MCF 10A (cell line): ENCODE measurements around the gene F2R. TPM values are rescaled to one million over a fixed set of nuclear protein-coding genes. Genes with fewer than 3 reads are reported as not detected.

Experiments used
- BruUV-seq: library from RNA; stranded (reverse); fragments of 400-500 nt; replicated peaks from 2 replicates; lab custom pipeline; 2021; lab: Mats Ljungman, UMichigan
- CTCF ChIA-PET: fragments of 300-600 bp; sonication (Branson Sonifier 250); formaldehyde crosslinking; extraction: SDS; loops from one replicate; lab custom pipeline; 2021; ENCODE audit warnings: antibody characterized with exemption, inconsistent platforms; lab: Yijun Ruan, JAX
- POLR2A ChIA-PET: fragments of 300-600, 350-650 bp; sonication (Branson Sonifier 250); formaldehyde crosslinking; extraction: SDS; loops from one replicate; lab custom pipeline; 2020; ENCODE audit warnings: antibody characterized with exemption, inconsistent platforms; lab: Yijun Ruan, JAX
- DNase-seq: peaks from one replicate; pipeline ENCODE4 v3.0.0-alpha.2; 2018; ENCODE audit not compliant: unreplicated experiment
- H3K27ac Mint-ChIP-seq: one replicate; pipeline ENCODE4 v1.8.0; 2022; ENCODE audit warnings: mild to moderate bottlenecking, low read depth, mixed read lengths; ENCODE audit not compliant: unreplicated experiment
- H3K27me3 Mint-ChIP-seq: one replicate; pipeline ENCODE4 v1.8.0; 2022; ENCODE audit warnings: mixed read lengths; ENCODE audit not compliant: insufficient read depth, unreplicated experiment
- H3K36me3 Mint-ChIP-seq: one replicate; pipeline ENCODE4 v1.8.0; 2022; ENCODE audit warnings: mild to moderate bottlenecking, moderate library complexity, mixed read lengths; ENCODE audit not compliant: insufficient read depth, unreplicated experiment
- H3K4me1 Mint-ChIP-seq: one replicate; pipeline ENCODE4 v1.8.0; 2022; ENCODE audit warnings: mixed read lengths; ENCODE audit not compliant: insufficient read depth, unreplicated experiment
- H3K4me3 Mint-ChIP-seq: one replicate; pipeline ENCODE4 v1.8.0; 2022; ENCODE audit warnings: mild to moderate bottlenecking, moderate library complexity, mixed read lengths; ENCODE audit not compliant: unreplicated experiment
- H3K9me3 Mint-ChIP-seq: one replicate; pipeline ENCODE4 v1.8.0; 2022; ENCODE audit warnings: mixed read lengths; ENCODE audit not compliant: unreplicated experiment
- intact Hi-C: fragments of 100-400 bp; cut with micrococcal nuclease; formaldehyde crosslinking; loops from 2 replicates; pipeline ENCODE4 v1.14.1; 2022
- total RNA-seq: library from RNA; stranded (reverse); gene quantifications from 2 replicates; pipeline ENCODE4 v1.2.3, GENCODE V29; 2022
- TF ChIP-seq, protein P1 (sequence below): fragments of 200-600 bp; IDR thresholded peaks from one replicate; pipeline ENCODE4 v1.8.0; 2022; ENCODE audit warnings: antibody characterized with exemption, mild to moderate bottlenecking; ENCODE audit not compliant: unreplicated experiment

Gene F2R
- total RNA-seq, 1 experiment from 2014 or later = 17.6 TPM

GRCh38 chr5:76705574-76705973 lies 10.4 kb upstream of the F2R start:
- Mint-ChIP-seq H3K27me3 (no peaks in the 10 kb centered on the region), H3K4me1 (peaks cover 47% of the 10 kb centered on the region), H3K4me3 (no peak overlapping the region), H3K36me3 (no peaks in the 10 kb centered on the region), H3K9me3 (no peaks in the 10 kb centered on the region), H3K27ac (no peak overlapping the region)
- no TSS peak for BruUV-seq
- POLR2A ChIA-PET = interaction anchor here (1.9 kb wide), 1 partner anchor 85 kb away, joined by 5 read pairs; no protein-coding TSS in a partner anchor
- CTCF ChIA-PET = interaction anchor here (0.6 to 2.3 kb wide), 2 partner anchors 12 to 69 kb away, joined by 3 to 8 read pairs; no protein-coding TSS in a partner anchor
- no peak for DNase-seq
- intact Hi-C loops = no loop called here
- TF ChIP-seq, protein P1, sequence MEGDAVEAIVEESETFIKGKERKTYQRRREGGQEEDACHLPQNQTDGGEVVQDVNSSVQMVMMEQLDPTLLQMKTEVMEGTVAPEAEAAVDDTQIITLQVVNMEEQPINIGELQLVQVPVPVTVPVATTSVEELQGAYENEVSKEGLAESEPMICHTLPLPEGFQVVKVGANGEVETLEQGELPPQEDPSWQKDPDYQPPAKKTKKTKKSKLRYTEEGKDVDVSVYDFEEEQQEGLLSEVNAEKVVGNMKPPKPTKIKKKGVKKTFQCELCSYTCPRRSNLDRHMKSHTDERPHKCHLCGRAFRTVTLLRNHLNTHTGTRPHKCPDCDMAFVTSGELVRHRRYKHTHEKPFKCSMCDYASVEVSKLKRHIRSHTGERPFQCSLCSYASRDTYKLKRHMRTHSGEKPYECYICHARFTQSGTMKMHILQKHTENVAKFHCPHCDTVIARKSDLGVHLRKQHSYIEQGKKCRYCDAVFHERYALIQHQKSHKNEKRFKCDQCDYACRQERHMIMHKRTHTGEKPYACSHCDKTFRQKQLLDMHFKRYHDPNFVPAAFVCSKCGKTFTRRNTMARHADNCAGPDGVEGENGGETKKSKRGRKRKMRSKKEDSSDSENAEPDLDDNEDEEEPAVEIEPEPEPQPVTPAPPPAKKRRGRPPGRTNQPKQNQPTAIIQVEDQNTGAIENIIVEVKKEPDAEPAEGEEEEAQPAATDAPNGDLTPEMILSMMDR = no peak

DNA sequence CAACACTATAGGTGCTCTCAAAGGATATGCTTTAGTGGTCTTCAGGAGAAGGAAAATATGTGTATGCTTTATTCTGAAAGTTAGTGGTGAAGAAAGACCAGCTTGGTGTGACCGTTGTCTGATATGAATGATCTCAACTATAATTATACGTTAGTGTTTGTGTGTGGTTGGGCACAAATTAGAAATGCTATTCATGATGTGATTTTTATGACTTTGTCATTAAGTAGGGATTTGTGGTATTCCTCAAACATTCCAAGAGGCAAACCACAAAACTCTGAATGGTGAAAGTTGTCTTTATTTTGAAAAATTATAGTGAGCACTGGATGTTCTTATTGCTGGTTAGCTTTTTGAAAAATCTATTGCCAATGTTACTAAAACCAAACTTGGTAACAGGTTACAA lies 6.2 kb upstream of the F2R start:
- CTCF ChIA-PET = interaction anchor here (1.0 to 6.7 kb wide), 2 partner anchors 9 to 65 kb away, joined by 5 to 32 read pairs; no protein-coding TSS in a partner anchor
- H3K9me3 Mint-ChIP-seq = no peaks in the 10 kb centered on the region
- intact Hi-C loops = no loop called here
- DNase-seq = no peak
- TF ChIP-seq, protein P1 = no peak
- H3K27me3 Mint-ChIP-seq = no peaks in the 10 kb centered on the region
- no TSS peak for BruUV-seq
- H3K4me1 Mint-ChIP-seq = peaks cover 37% of the 10 kb centered on the region
- peak overlapping the region; percentile 98 for H3K27ac Mint-ChIP-seq
- no peak overlapping the region for H3K4me3 Mint-ChIP-seq
- no peaks in the 10 kb centered on the region for H3K36me3 Mint-ChIP-seq
- POLR2A ChIA-PET = interaction anchor here (0.6 to 4.6 kb wide), 7 partner anchors 9 to 81 kb away, joined by 3 to 60 read pairs (median 4); no protein-coding TSS in a partner anchor

DNA sequence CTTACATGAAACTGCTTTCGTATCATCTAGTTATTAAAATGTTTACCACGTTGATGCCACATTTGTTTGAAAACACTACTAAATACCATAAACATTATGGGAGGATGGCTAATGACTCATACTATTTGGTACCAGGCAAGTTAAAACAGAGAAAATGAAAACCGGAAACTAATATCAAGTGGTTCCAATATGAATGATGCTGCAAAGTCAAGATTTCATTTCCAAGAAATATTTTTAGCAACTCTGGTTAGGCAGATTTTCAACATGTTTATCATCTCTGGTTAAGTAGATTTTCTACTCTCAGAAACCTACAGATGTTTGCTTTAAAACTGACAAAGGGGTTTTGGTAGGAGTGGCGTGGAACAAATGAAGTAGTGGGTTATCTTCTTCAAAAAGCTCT lies 4.9 kb upstream of the F2R start:
- TSS peak; percentile 63 for BruUV-seq
- Mint-ChIP-seq H3K4me3 (peak overlapping the region; percentile 56), H3K27me3 (no peaks in the 10 kb centered on the region), H3K27ac (peak overlapping the region; percentile 98), H3K9me3 (no peaks in the 10 kb centered on the region), H3K36me3 (peaks cover 2% of the 10 kb centered on the region), H3K4me1 (peaks cover 37% of the 10 kb centered on the region)
- ChIA-PET CTCF (interaction anchor here (0.6 to 6.7 kb wide), 3 partner anchors 10 to 71 kb away, joined by 4 to 32 read pairs (median 6); no protein-coding TSS in a partner anchor), POLR2A (interaction anchor here (1.0 to 4.6 kb wide), 14 partner anchors 10 to 109 kb away, joined by 3 to 60 read pairs (median 4); partner anchors contain the start of gene F2RL1)
- intact Hi-C loops = no loop called here
- peak; percentile 70 for DNase-seq
- TF ChIP-seq, protein P1 = no peak

- H3K27ac Mint-ChIP-seq = peak overlapping the region; percentile 66
- CTCF ChIA-PET = interaction anchor here (0.9 to 6.7 kb wide), 3 partner anchors 21 to 59 kb away, joined by 3 to 32 read pairs (median 3); no protein-coding TSS in a partner anchor
- no peak for DNase-seq
- H3K27me3 Mint-ChIP-seq = no peaks in the 10 kb centered on the region
- H3K36me3 Mint-ChIP-seq = peaks cover 12% of the 10 kb centered on the region
- H3K4me1 Mint-ChIP-seq = peaks cover 36% of the 10 kb centered on the region
- H3K9me3 Mint-ChIP-seq = no peaks in the 10 kb centered on the region
- intact Hi-C loops = loop anchor here (5.0 kb wide), 2 partner anchors 42 to 57 kb away; no protein-coding TSS in a partner anchor
- POLR2A ChIA-PET = no interaction called here
- TF ChIP-seq, protein P1 = no peak
- BruUV-seq = no TSS peak
- H3K4me3 Mint-ChIP-seq = peak overlapping the region; percentile 79
Measured at GRCh38 chr5:76714751-76715485, 1.0 kb upstream of the F2R start.
